ENCODE results near the gene RIC1. TPM values are rescaled to one million over a fixed set of nuclear protein-coding genes. Genes with fewer than 3 reads are reported as not detected.
A peak's percentile ranks its signal among the peaks of the same experiment; 100 is the strongest.

RIC1 gene
- total and polyA plus RNA-seq, 2 of the 8 experiments (the other 6 are each of a cell fraction or from before 2014, with no cell fraction given): 10.7 to 24.5 TPM

DNA sequence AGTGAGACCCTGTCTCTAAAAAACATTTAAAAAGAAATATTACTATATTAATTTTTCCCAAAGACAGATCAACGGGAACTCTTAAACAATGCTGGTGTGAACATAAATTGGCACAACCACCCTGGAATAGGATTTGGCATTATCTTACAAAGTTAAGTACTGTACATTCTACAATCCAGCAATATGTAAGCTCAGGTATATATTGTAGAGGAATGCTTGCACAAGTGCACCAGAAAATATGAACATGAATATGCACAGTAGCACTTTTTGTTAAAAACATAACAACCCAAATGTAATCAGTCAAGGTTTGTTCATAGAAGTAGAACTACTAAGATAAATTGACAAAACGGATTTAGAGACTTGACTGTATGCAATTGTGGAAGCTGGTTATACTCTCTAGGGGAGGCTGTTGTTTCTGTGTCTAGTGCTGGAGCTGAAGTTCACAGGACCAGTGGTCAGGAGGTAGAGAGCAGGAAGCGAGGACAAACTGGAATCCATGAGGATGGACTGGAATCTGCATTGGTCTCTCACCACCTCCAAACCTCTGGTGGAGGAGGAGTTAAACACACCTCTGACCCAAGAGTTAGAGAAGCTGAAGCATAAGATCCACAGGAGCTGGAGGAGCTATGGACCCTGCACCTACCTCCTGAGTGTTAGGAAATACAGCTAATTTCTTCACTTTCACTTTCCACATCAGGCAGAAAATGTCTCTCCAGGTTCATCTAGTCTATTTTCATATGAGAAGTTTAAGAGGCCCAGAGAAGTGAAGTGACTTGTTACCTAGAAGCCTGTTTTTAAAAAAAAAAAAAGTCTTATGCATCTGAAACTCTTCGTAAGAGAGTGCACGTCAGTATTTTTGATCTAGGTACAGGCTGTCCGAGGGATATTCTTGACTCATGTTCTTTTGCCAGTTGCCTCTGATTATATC lies 20.3 kb upstream of the RIC1 start:
- H3K56ac ChIP-seq (replicated peaks; ENCODE audit: insufficient read length, low read depth, low read length): no peak overlapping the region

More for the DNA sequence above, 20.3 kb upstream of the RIC1 start:
- Histone ChIP-seq H3K27ac (ENCODE audit: low read depth, low read length) (no peak overlapping the region), H2AK5ac (ENCODE audit: low read depth, low read length) (no peak overlapping the region), H2BK15ac (ENCODE audit: low read length) (no peak overlapping the region), H2BK12ac (ENCODE audit: low read depth, low read length) (no peak overlapping the region), H4K5ac (ENCODE audit: insufficient read length, low read depth, low read length) (no peak overlapping the region), H3K9me3 (ENCODE audit: insufficient read depth in 2 of 2, low read depth in 1 of 2, low read length in 1 of 2) (no peaks in the 10 kb centered on the region), H4K91ac (replicated peaks; ENCODE audit: insufficient read length, low read length) (no peak overlapping the region), H2BK120ac (replicated peaks; ENCODE audit: low read depth, low read length) (no peak overlapping the region), H3K18ac (ENCODE audit: extremely low read depth, low read length) (no peak overlapping the region), H2BK20ac (ENCODE audit: low read length) (no peak overlapping the region), H3K4me1 (replicated peaks in 1 of 4; ENCODE audit: control insufficient read depth in 3 of 4, insufficient read depth in 4 of 4, low read length in 3 of 4) (no peaks in the 10 kb centered on the region), H3K4ac (replicated peaks; ENCODE audit: insufficient read length, low read depth, low read length) (no peak overlapping the region), H3K9ac (replicated peaks in 1 of 4; ENCODE audit: extremely low read depth in 1 of 4, low read depth in 3 of 4, low read length in 3 of 4) (no peak overlapping the region), H4K8ac (ENCODE audit: extremely low read depth, insufficient read depth, low read length) (no peak overlapping the region), H2BK5ac (ENCODE audit: low read depth, low read length) (no peak overlapping the region), H3K27me3 (replicated peaks in 1 of 4; ENCODE audit: control insufficient read depth in 3 of 4, extremely low read depth in 1 of 4, insufficient read depth in 3 of 4, low read length in 3 of 4) (no peaks in the 10 kb centered on the region), H3K4me3 (ENCODE audit: extremely low read depth in 1 of 4, insufficient read depth in 2 of 4, low read depth in 3 of 4, low read length in 4 of 4) (no peak overlapping the region), H3K14ac (ENCODE audit: insufficient read length) (no peak overlapping the region), H3K23ac (ENCODE audit: insufficient read length) (no peak overlapping the region), H3K4me2 (ENCODE audit: insufficient read depth in 1 of 2, low read depth in 2 of 2, low read length in 2 of 2) (no peak overlapping the region), H4K20me1 (replicated peaks in 1 of 2; ENCODE audit: control insufficient read depth in 1 of 2, insufficient read depth in 2 of 2, low read length in 2 of 2) (no peaks in the 10 kb centered on the region), H2AFZ (ENCODE audit: low read length) (peak overlapping the region; percentile 39; the same call in 1 of the 2 replicates), H3K23me2 (ENCODE audit: low read depth, low read length) (no peaks in the 10 kb centered on the region), H3K79me1 (ENCODE audit: low read depth, low read length) (no peaks in the 10 kb centered on the region), H3K79me2 (ENCODE audit: control insufficient read depth in 1 of 2, insufficient read depth in 2 of 2, low read length in 2 of 2) (no peaks in the 10 kb centered on the region), H3K36me3 (ENCODE audit: control insufficient read depth in 2 of 4, insufficient read depth in 4 of 4, low read length in 3 of 4) (no peaks in the 10 kb centered on the region)
- 87% methylated on average over 6 of the region's 6 CpGs; no CpG with 5 or more reads in 1 of the 2 experiments for WGBS, 2 experiments (ENCODE audit: extremely low coverage in 1 of 2, insufficient coverage in 1 of 2, insufficient read length in 1 of 2, insufficient replicate concordance in 2 of 2, low coverage in 1 of 2, low lambda C conversion rate in 2 of 2, missing lambda C conversion rate in 1 of 2)
- TF ChIP-seq SRF (IDR thresholded peaks at IDR 0.05; ENCODE audit: low read depth, low read length) (no peak), YY1 (IDR thresholded peaks at IDR 0.05; ENCODE audit: low read depth, low read length) (no peak), SP1 (IDR thresholded peaks at IDR 0.05; ENCODE audit: low read depth, low read length) (no peak), EP300 (IDR thresholded peaks at IDR 0.05; ENCODE audit: borderline replicate concordance in 1 of 2, low read depth in 2 of 2, low read length in 2 of 2) (no peak), JUND (IDR thresholded peaks at IDR 0.05; ENCODE audit: low read length) (no peak), POLR2A (IDR thresholded peaks at IDR 0.05; ENCODE audit: control extremely low read depth in 1 of 2, low read depth in 2 of 2, low read length in 2 of 2) (no peak)
- FAIRE-seq (no peak), DNase-seq (ENCODE audit: low read depth in 1 of 2, low spot score in 2 of 2) (no peak)
- POLR2A ChIA-PET (ENCODE audit: partially characterized antibody): interaction anchor here (0.6 kb wide), 1 partner anchor 988 kb away, joined by 4 read pairs; no protein-coding TSS in a partner anchor
- CTCF ChIA-PET (ENCODE audit: partially characterized antibody): interaction anchor here (0.6 to 2.5 kb wide), 6 partner anchors 8 to 1026 kb away, joined by 3 to 16 read pairs (median 4); no protein-coding TSS in a partner anchor
